ENCODE results near the gene LENG8. TPM values are rescaled to one million over a fixed set of nuclear protein-coding genes. Genes with fewer than 3 reads are reported as not detected.

Gene LENG8
- total and polyA plus RNA-seq, 2 of the 4 experiments (the other 2 are of a cell fraction) = 21.1 to 93.9 TPM

GRCh38 chr19:54431255-54431838 lies 17.7 kb upstream of the LENG8 start:
- POLR2A ChIA-PET (ENCODE audit: unreplicated experiment) = interaction anchor here (0.5 to 0.9 kb wide), 2 partner anchors 32 to 241 kb away, joined by 3 read pairs; partner anchors contain the start of gene LENG9

More at GRCh38 chr19:54431255-54431838, 17.7 kb upstream of the LENG8 start:
- no peak overlapping the region for H3K4ac ChIP-seq (ENCODE audit: low read depth, low read length)
- H3K4me3 ChIP-seq (ENCODE audit: insufficient read depth, low read depth, low read length) = no peak overlapping the region
- no peak overlapping the region for H3K56ac ChIP-seq (ENCODE audit: extremely low read depth, insufficient read depth, low read length)
- intact Hi-C loops (cut with micrococcal nuclease) = no loop called here
- no peak overlapping the region for H2BK5ac ChIP-seq (ENCODE audit: low read depth, low read length, poor library complexity, severe bottlenecking)
- H3K18ac ChIP-seq (ENCODE audit: low read depth, low read length) = no peak overlapping the region
- no peak overlapping the region for H3K14ac ChIP-seq (replicated peaks; ENCODE audit: low read depth, low read length)
- H2AK9ac ChIP-seq (replicated peaks; ENCODE audit: low read depth, low read length, poor library complexity) = peak overlapping the region; percentile 13
- dilution Hi-C loops (cut with HindIII; ENCODE audit: low sequenced_read_pairs, unreplicated experiment) = no loop called here
- no peak for ATAC-seq (ENCODE audit: low read depth)
- no CpG with 5 or more reads among the region's 11 CpGs for WGBS, 2 experiments (ENCODE audit: extremely low coverage in 2 of 2, insufficient read length in 1 of 2)
- in situ Hi-C loops (cut with MboI; ENCODE audit: low sequenced_read_pairs) = no loop called here
- no peak overlapping the region for H3K27ac ChIP-seq (ENCODE audit: insufficient read depth, low read length)
- H3K23ac ChIP-seq (ENCODE audit: low read depth, low read length) = no peak overlapping the region
- H3K4me1 ChIP-seq (ENCODE audit: control insufficient read depth, insufficient read depth, low read length) = 0 out of 2 replicates have a peak, but pooled peaks cover 2% of the 10 kb centered on the region
- BruUV-seq (replicated peaks) = no TSS peak
- no peak overlapping the region for H3K9ac ChIP-seq (ENCODE audit: low read depth, low read length)
- H2AFZ ChIP-seq (replicated peaks; ENCODE audit: low read length, poor library complexity) = no peak overlapping the region
- H3K27me3 ChIP-seq (ENCODE audit: control insufficient read depth, insufficient read depth, low read length) = peaks cover 11% of the 10 kb centered on the region; the same call in 1 of the 2 replicates
- peaks cover 3% of the 10 kb centered on the region; the same call in 1 of the 2 replicates for H3K9me1 ChIP-seq (ENCODE audit: insufficient read depth, low read length)
- CTCF ChIA-PET = no interaction called here
- no peak overlapping the region for H4K8ac ChIP-seq (ENCODE audit: low read depth in 2 of 2, low read length in 2 of 2)
- no peak overlapping the region for H4K5ac ChIP-seq (ENCODE audit: low read depth, low read length)
- peak; percentile 28 for DNase-seq
- no peak overlapping the region for H2BK15ac ChIP-seq (ENCODE audit: low read depth, low read length)
- H3K9me3 ChIP-seq (ENCODE audit: control insufficient read depth, insufficient read depth, low read length) = no peaks in the 10 kb centered on the region
- no peak overlapping the region for H2BK20ac ChIP-seq (ENCODE audit: low read depth, low read length)
- no peak overlapping the region for H4K91ac ChIP-seq (ENCODE audit: insufficient read depth, low read depth, low read length)
- H2AK5ac ChIP-seq (ENCODE audit: low read depth, low read length) = no peak overlapping the region
- peaks cover 3% of the 10 kb centered on the region; the same call in 1 of the 2 replicates for H4K20me1 ChIP-seq (ENCODE audit: insufficient read depth, low read length)
- no peak overlapping the region for H2BK120ac ChIP-seq (ENCODE audit: low read depth, low read length)
- H3K79me1 ChIP-seq (ENCODE audit: low read depth in 1 of 2, low read length in 2 of 2) = no peaks in the 10 kb centered on the region; a peak in 1 of 4 replicates
- H3K4me2 ChIP-seq (ENCODE audit: low read depth, low read length) = peak overlapping the region; percentile 66
- peaks cover 2% of the 10 kb centered on the region; the same call in 1 of the 2 replicates for H3K36me3 ChIP-seq (ENCODE audit: control insufficient read depth, insufficient read depth, low read length)
- no peak for TF ChIP-seq NFE2L2 (IDR thresholded peaks at IDR 0.05; ENCODE audit: low read depth, low read length)

Measured in IMR-90 (cell line).